ENCODE results near the gene PPP6R2. TPM values are rescaled to one million over a fixed set of nuclear protein-coding genes. Genes with fewer than 3 reads are reported as not detected.

Gene PPP6R2
- total and polyA plus RNA-seq, 9 of the 15 experiments (the other 6 are each of a cell fraction or from before 2014, with no cell fraction given): 0.32 to 39.8 (median 21.4) TPM

DNA sequence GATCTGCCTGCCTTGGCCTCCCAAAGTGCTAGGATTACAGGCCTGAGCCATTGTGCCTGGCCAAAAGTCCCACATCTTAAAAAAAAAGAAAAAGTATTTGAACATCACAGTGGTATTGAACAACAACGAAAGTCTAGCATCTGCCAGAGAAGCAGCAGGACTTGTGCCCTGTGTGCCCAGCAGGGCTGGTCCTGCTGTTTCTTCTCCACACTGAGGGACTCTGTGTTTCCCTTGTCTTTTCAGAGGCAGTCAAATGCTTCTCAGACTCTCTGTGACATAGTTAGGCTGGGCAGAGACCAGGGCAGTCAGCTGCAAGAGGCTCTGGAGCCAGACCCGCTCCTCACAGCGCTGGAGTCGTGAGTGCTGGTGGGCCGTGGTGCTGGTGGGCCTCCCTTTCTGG lies 75.5 kb downstream of the PPP6R2 start (continued):
- TF ChIP-seq HOMEZ (CRISPR knock-in tag; IDR thresholded peaks at IDR 0.05): no peak
- no peak for TF ChIP-seq HEY1 (CRISPR knock-in tag; IDR thresholded peaks at IDR 0.05; ENCODE audit: borderline replicate concordance)
- TF ChIP-seq SIN3B (IDR thresholded peaks at IDR 0.05; ENCODE audit: low read depth): no peak
- TF ChIP-seq ERF (CRISPR knock-in tag; IDR thresholded peaks at IDR 0.05): no peak
- no peak for TF ChIP-seq DEAF1 (CRISPR knock-in tag; IDR thresholded peaks at IDR 0.05)
- no peak for TF ChIP-seq ZNF311 (CRISPR knock-in tag; IDR thresholded peaks at IDR 0.05)
- TF ChIP-seq NRF1 (conservative IDR thresholded peaks at IDR 0.05 in 1 of 2, IDR thresholded peaks at IDR 0.05 in 1 of 2): no peak

DNA sequence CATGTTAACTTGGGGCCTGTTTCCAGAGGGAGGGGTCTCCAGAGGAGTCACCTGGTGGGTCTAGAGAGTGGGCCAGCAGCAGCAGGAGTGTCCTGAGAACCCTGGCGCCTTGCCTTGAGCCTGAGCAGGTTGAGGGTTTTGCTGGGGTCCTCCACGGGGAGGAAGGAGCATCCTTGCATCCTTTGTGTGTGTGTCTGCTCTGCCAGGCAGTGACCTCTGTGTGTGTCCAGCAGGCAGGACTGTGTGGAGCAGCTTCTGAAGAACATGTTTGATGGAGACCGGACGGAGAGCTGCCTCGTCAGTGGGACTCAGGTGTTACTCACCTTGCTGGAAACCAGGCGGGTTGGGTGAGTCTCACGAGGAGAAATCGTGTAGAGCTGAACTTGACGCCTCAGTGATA lies 76.0 kb downstream of the PPP6R2 start:
- Histone ChIP-seq H4K20me1 (replicated peaks; ENCODE audit: control insufficient read depth, insufficient read depth, low read length) (no peaks in the 10 kb centered on the region; the same call in 1 of the 2 replicates), H3K4me2 (ENCODE audit: insufficient read depth, low read length) (no peak overlapping the region), H3K27me3 (ENCODE audit: control insufficient read depth in 2 of 2, insufficient read depth in 2 of 2, low read length in 2 of 2) (no peaks in the 10 kb centered on the region), H3K27ac (ENCODE audit: extremely low read depth, low read depth, low read length) (no peak overlapping the region), H2AFZ (ENCODE audit: low read depth, low read length) (no peak overlapping the region), H3K4me1 (replicated peaks in 1 of 2; ENCODE audit: control insufficient read depth in 2 of 2, insufficient read depth in 2 of 2, low read length in 2 of 2) (peaks cover 0 to 6% of the 10 kb centered on the region in 2 experiments; a peak in 2 of 5 replicates), H3K36me3 (ENCODE audit: control insufficient read depth, insufficient read depth, low read length) (peaks cover 87% of the 10 kb centered on the region; the same call in 2 of the 3 replicates), H3K4me3 (no peak overlapping the region), H3K79me2 (ENCODE audit: control insufficient read depth, insufficient read depth, low read length) (no peaks in the 10 kb centered on the region), H3K9me3 (replicated peaks; ENCODE audit: control insufficient read depth, insufficient read depth, low read depth, low read length) (no peaks in the 10 kb centered on the region), H3K9ac (ENCODE audit: insufficient read depth in 1 of 2, low read depth in 2 of 2, low read length in 2 of 2) (no peak overlapping the region), H3K9me1 (ENCODE audit: control insufficient read depth, insufficient read depth, low read length) (no peaks in the 10 kb centered on the region)
- no peak for DNase-seq (ENCODE audit: extremely low read depth in 1 of 4, low spot score in 3 of 4)
- in situ Hi-C loops (cut with MboI): no loop called here
- FAIRE-seq: no peak
- intact Hi-C loops (cut with micrococcal nuclease): no loop called here
- POLR2A ChIA-PET: no interaction called here
- no TSS peak for BruUV-seq (replicated peaks)
- no peak for ATAC-seq
- WGBS (ENCODE audit: insufficient coverage, low coverage, missing lambda C conversion rate): 90% methylated on average over 9 of the region's 9 CpGs
- CTCF ChIA-PET (ENCODE audit: low intra/inter-chr PET ratio): no interaction called here
- TF ChIP-seq SOX6 (IDR thresholded peaks at IDR 0.05) (no peak), SUPT5H (IDR thresholded peaks at IDR 0.05) (no peak), HLTF (IDR thresholded peaks at IDR 0.05) (no peak), RBM39 (optimal IDR thresholded peaks at IDR 0.05; ENCODE audit: low read depth, low read length) (no peak), HMG20A (CRISPR knock-in tag; conservative IDR thresholded peaks at IDR 0.05) (no peak), ZNF316 (IDR thresholded peaks at IDR 0.05) (no peak), PCBP2 (IDR thresholded peaks at IDR 0.05; ENCODE audit: low read depth, low read length, poor library complexity, severe bottlenecking) (no peak), ZNF347 (CRISPR knock-in tag; IDR thresholded peaks at IDR 0.05; ENCODE audit: low read depth) (no peak), JUND (IDR thresholded peaks at IDR 0.05; ENCODE audit: borderline replicate concordance, low read depth, low read length) (no peak), JUND (tag; IDR thresholded peaks at IDR 0.05; ENCODE audit: borderline replicate concordance, low read depth, low read length) (no peak)
- TF ChIP-seq, protein P1, sequence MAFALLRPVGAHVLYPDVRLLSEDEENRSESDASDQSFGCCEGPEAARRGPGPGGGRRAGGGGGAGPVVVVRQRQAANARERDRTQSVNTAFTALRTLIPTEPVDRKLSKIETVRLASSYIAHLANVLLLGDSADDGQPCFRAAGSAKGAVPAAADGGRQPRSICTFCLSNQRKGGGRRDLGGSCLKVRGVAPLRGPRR (CRISPR knock-in tag; IDR thresholded peaks at IDR 0.05): no peak
- TF ChIP-seq, protein P2, sequence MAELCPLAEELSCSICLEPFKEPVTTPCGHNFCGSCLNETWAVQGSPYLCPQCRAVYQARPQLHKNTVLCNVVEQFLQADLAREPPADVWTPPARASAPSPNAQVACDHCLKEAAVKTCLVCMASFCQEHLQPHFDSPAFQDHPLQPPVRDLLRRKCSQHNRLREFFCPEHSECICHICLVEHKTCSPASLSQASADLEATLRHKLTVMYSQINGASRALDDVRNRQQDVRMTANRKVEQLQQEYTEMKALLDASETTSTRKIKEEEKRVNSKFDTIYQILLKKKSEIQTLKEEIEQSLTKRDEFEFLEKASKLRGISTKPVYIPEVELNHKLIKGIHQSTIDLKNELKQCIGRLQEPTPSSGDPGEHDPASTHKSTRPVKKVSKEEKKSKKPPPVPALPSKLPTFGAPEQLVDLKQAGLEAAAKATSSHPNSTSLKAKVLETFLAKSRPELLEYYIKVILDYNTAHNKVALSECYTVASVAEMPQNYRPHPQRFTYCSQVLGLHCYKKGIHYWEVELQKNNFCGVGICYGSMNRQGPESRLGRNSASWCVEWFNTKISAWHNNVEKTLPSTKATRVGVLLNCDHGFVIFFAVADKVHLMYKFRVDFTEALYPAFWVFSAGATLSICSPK (IDR thresholded peaks at IDR 0.05; ENCODE audit: borderline replicate concordance): no peak
